Thymus (tissue), 11 donors: ENCODE measurements around the gene PES1. TPM values are rescaled to one million over a fixed set of nuclear protein-coding genes. Genes with fewer than 3 reads are reported as not detected.
"Not testable (repeated sequence)": the region's sequence is repeated elsewhere in the genome, so short reads cannot be mapped to it uniquely, and the experiment has no call there.

ENCODE experiments used
- DNase-seq, 9 donors: peaks; one replicate each; pipeline ENCODE4 v3.0.0-alpha.2; 2013; ENCODE audit warnings: low spot score in 9 of 9, low read depth in 6 of 9, missing footprints in 1 of 9
- H3K27ac ChIP-seq, 2 donors: one replicate each; pipeline ENCODE4 v1.5.1; 2013; ENCODE audit warnings: control low read depth in 1 of 2, low read depth in 1 of 2, low read length in 1 of 2, mild to moderate bottlenecking in 1 of 2, moderate library complexity in 1 of 2
- H3K27me3 ChIP-seq, 2 donors: one replicate each; pipeline ENCODE4 v1.5.1; 2013; ENCODE audit warnings: low read length in 1 of 2; ENCODE audit not compliant: control insufficient read depth in 2 of 2, insufficient read depth in 1 of 2
- H3K36me3 ChIP-seq, 2 donors: one replicate each; pipeline ENCODE4 v1.5.1; 2013; ENCODE audit warnings: low read length in 1 of 2, mild to moderate bottlenecking in 1 of 2, moderate library complexity in 1 of 2; ENCODE audit not compliant: control insufficient read depth in 2 of 2, insufficient read depth in 2 of 2
- H3K4me1 ChIP-seq, 2 donors: one replicate each; pipeline ENCODE4 v1.5.1; 2013; ENCODE audit warnings: low read length in 2 of 2; ENCODE audit not compliant: control insufficient read depth in 2 of 2, insufficient read depth in 2 of 2
- H3K4me3 ChIP-seq, 2 donors: one replicate each; pipeline ENCODE4 v1.5.1; 2013; ENCODE audit warnings: low read length in 2 of 2, control low read depth in 1 of 2, mild to moderate bottlenecking in 1 of 2
- H3K9me3 ChIP-seq, 2 donors: one replicate each; pipeline ENCODE4 v1.5.1; 2013; ENCODE audit warnings: low read length in 1 of 2, mild to moderate bottlenecking in 1 of 2; ENCODE audit not compliant: control insufficient read depth in 2 of 2, insufficient read depth in 1 of 2
- WGBS: extraction: QIAGEN DNeasy Blood & Tissue Kit; methylation state at CpG from one replicate; pipeline ENCODE4 v1.1.7; 2013; 5-methylcytosine and 5-hydroxymethylcytosine counted together
- polyA plus RNA-seq: library from polyadenylated mRNA; stranded (reverse); fragments of 200-250 nt; gene quantifications from one replicate; pipeline ENCODE4 v1.2.3, GENCODE V29; 2013
- total RNA-seq: library from RNA; stranded (reverse); fragments of 120-200 nt; gene quantifications from one replicate; pipeline ENCODE4 v1.2.4, GENCODE V29; 2013
- donor health status: healthy.

Gene PES1
- total and polyA plus RNA-seq, 2 donors, result 48.7 to 53.3 TPM

GRCh38 chr22:30541511-30541910, 50.2 kb downstream of the PES1 start:
- 96% methylated on average over 3 of the region's 3 CpGs for WGBS
- not testable (repeated sequence) for H3K4me3 ChIP-seq, H3K27ac ChIP-seq, H3K4me1 ChIP-seq, DNase-seq, H3K9me3 ChIP-seq, H3K36me3 ChIP-seq
- H3K27me3 ChIP-seq, result peaks cover 27 to 57% of the 10 kb centered on the region in 2 donors

DNA sequence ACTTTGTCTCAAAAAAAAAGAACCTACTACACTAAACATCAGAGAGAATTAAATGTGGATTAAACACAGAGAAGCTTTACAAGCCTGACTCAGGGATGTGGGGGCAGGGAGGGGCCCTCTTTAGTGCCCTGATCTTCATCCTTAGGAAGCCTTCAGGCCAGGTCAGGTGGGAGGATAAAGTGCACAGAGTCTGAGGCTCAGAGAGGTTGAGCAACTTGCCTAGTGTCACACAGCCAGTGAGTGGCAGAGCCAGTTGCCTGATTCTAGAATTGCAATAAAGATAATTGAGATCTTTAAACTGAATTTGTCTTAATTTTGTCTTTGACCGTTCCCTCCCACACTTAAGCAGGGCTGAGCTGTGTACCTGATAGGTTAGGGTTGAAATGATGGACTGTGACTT, 52.3 kb downstream of the PES1 start:
- 95% methylated on average over 1 of the region's 1 CpG for WGBS
- Histone ChIP-seq H3K27me3 (peaks cover 24 to 50% of the 10 kb centered on the region in 2 donors), H3K27ac (no peak overlapping the region)

DNA sequence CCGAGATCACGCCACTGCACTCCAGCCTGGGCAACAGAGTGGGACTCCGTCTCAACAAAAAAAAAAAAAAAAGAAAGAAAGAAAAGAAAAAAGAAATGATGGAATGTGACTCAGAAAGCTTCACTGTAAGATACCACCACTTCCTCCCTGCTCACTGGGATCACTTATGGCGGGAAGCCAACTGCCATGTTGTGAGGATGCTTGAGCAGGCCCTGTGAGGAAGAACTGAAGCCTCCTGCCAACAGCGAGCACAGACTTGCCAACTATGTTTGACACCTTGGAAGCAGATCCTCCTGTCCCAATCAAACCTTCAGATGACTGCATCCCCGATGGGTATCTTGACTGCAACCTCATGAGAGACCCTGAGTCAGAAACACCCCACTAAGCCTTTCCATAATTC, 53.4 kb downstream of the PES1 start:
- 93% methylated on average over 6 of the region's 6 CpGs for WGBS
- no peak overlapping the region for H3K4me3 ChIP-seq
- DNase-seq, result no peak

More for the DNA sequence above, 52.3 kb downstream of the PES1 start:
- Histone ChIP-seq H3K4me1 (no peaks in the 10 kb centered on the region), H3K9me3 (no peaks in the 10 kb centered on the region), H3K4me3 (no peak overlapping the region), H3K36me3 (no peaks in the 10 kb centered on the region)
- DNase-seq, result no peak

DNA sequence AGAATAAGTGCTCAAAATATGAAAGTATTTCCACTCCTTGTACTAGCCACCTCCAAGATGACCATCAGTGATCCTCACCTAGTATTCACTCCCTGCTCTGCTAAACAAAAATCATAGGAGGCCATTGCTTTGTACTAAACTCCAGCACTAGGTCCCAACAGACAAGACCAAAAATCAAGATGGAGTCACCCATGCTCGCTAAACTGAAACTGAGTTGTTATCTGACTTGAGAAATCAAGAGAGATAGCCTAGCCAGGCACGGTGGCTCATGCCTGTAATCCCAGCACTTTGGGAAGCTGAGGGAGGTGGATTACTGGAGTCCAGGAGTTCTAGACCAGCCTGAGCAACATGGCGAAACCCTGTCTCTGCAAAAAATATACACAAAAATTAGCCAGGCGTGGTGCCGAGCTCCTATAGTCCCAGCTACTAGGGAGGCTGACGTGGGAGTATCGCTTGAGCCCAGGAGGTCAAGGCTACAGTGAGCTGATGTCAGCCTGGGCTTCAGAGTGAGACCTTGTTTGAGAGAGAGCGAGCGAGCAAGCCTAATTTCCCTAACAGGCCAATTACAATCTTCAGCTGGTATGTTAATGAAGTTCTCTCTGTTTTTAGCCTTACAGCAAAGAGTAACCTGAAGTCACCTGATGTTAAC, 54.5 kb downstream of the PES1 start:
- no peaks in the 10 kb centered on the region for H3K36me3 ChIP-seq
- no peak overlapping the region for H3K27ac ChIP-seq
- H3K9me3 ChIP-seq, result no peaks in the 10 kb centered on the region
- WGBS, result 92% methylated on average over 9 of the region's 9 CpGs
- no peak for DNase-seq
- H3K4me1 ChIP-seq, result no peaks in the 10 kb centered on the region
- peaks cover 8 to 30% of the 10 kb centered on the region in 2 donors for H3K27me3 ChIP-seq
- no peak overlapping the region for H3K4me3 ChIP-seq

More for the DNA sequence above, 53.4 kb downstream of the PES1 start:
- Histone ChIP-seq H3K36me3 (no peaks in the 10 kb centered on the region), H3K9me3 (no peaks in the 10 kb centered on the region), H3K4me1 (no peaks in the 10 kb centered on the region), H3K27ac (no peak overlapping the region), H3K27me3 (peaks cover 18 to 39% of the 10 kb centered on the region in 2 donors)

DNA sequence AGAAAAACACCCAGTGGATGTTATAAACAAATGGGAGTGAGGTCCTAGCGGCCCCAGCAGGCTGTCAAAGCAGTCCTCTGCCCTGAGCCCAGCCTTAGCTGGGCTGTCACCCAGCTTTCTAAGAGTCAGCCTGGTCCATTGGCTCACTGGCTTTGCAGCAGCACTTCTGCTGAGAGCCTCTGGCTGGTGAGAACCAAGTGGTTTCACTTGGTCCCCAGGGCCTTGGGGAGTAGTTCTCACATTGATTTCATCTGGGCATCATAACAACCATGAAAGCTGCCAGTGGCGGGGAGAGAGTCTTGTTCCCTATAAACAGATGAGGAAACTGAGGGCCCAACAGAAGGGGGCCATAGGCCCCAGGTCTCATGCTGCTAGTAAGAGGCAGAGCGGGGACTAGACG, 56.5 kb downstream of the PES1 start:
- Histone ChIP-seq H3K4me1 (no peaks in the 10 kb centered on the region), H3K27me3 (peaks cover 0 to 11% of the 10 kb centered on the region in 2 donors), H3K36me3 (no peaks in the 10 kb centered on the region), H3K4me3 (no peak overlapping the region), H3K9me3 (no peaks in the 10 kb centered on the region), H3K27ac (no peak overlapping the region)
- no peak for DNase-seq
- WGBS, result 97% methylated on average over 4 of the region's 4 CpGs

DNA sequence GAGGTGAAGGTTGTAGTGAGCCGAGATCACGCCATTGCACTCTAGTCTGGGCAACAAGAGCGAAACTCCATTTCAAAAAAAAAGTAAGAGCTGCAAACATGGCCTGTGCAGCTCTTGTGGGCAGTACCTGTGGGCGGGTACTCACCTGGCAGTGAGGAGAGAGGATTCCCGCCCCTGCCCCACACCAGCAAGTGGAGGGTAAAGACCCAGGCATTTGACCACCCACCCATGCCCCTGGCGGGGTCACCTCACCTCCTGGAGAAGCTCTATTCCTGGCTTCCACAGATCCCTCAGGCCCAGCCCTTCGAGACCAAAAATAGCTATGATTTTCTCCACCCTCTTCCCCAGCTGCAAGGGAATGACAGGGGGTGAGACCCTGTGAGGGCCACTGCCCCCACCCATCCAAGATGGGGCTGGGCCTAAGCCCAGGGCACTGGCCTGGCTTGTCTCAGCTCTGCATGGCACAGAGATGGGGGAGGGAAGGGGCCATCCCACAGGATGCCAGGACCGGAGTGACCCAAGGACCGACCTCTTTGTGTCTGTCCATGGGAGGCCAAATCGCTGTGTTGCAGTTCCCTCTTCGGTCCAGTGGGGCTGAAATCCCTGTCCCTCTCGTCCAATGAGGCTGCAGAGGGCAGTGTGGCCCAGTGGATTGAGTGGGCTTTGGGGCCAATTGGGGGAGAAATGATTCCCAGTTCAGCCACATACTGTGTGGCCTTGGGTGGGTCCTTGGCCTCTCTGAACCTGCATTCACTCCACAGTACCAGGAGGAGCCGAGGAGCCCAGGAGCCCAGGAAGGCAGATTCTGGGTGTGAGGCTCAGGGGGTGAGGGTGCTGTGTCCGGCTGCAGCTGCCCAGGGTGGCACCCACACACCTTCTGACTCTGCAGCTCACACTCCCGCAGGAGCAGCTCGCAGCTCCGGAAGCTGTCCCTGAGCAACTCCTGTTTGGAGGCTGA, 59.8 kb downstream of the PES1 start:
- no peak overlapping the region for H3K4me3 ChIP-seq
- no peaks in the 10 kb centered on the region for H3K9me3 ChIP-seq
- DNase-seq, result no peak
- no peaks in the 10 kb centered on the region for H3K36me3 ChIP-seq
- H3K27me3 ChIP-seq, result peaks cover 0 to 2% of the 10 kb centered on the region in 2 donors
- 95% methylated on average over 17 of the region's 17 CpGs for WGBS
- no peaks in the 10 kb centered on the region for H3K4me1 ChIP-seq
- no peak overlapping the region for H3K27ac ChIP-seq

GRCh38 chr22:30526656-30527055, 65.1 kb downstream of the PES1 start:
- H3K27ac ChIP-seq, result no peak overlapping the region
- H3K4me1 ChIP-seq, result no peaks in the 10 kb centered on the region
- H3K36me3 ChIP-seq, result no peaks in the 10 kb centered on the region
- no peak overlapping the region for H3K4me3 ChIP-seq
- DNase-seq, result no peak
- H3K9me3 ChIP-seq, result no peaks in the 10 kb centered on the region
- peaks cover 0 to 4% of the 10 kb centered on the region in 2 donors for H3K27me3 ChIP-seq
- 93% methylated on average over 4 of the region's 4 CpGs for WGBS
